SK-N-SH (cell line): ENCODE measurements around the gene CDH26.

ENCODE experiments used
- CTCF ChIP-seq: fragments of 200-600 bp; sonication (generic); IDR thresholded peaks from 2 replicates; pipeline ENCODE4 v1.6.1; 2017; ENCODE audit warnings: antibody characterized with exemption, mild to moderate bottlenecking, moderate library complexity
- EP300 ChIP-seq, 2 experiments: IDR thresholded peaks; 2 replicates each; pipeline versions ENCODE4 v1.4.0 to v1.6.1; 2012; ENCODE audit warnings: borderline replicate concordance in 1 of 2, low read depth in 1 of 2, low read length in 1 of 2
- FOXM1 ChIP-seq: IDR thresholded peaks from 2 replicates; pipeline ENCODE4 v1.4.0; 2012; ENCODE audit warnings: low read depth, mild to moderate bottlenecking
- MAX ChIP-seq: IDR thresholded peaks from 2 replicates; pipeline ENCODE4 v1.4.0; 2012; ENCODE audit warnings: low read depth
- POLR2AphosphoS5 ChIP-seq: IDR thresholded peaks from 2 replicates; pipeline ENCODE4 v1.6.1; 2012; ENCODE audit warnings: low read depth, low read length
- RFX5 ChIP-seq: IDR thresholded peaks from 2 replicates; pipeline ENCODE4 v1.6.1; 2012; ENCODE audit warnings: mild to moderate bottlenecking, improper control_type of control experiment, low read length
- YY1 ChIP-seq: IDR thresholded peaks from 2 replicates; pipeline ENCODE4 v1.4.0; 2012; ENCODE audit warnings: low read depth, mild to moderate bottlenecking

GRCh38 chr20:59939879-59940128 is 18.4 kb upstream of the CDH26 start:
- TF ChIP-seq CTCF (no peak), MAX (no peak), FOXM1 (no peak), POLR2AphosphoS5 (no peak), EP300 (IDR thresholded peaks at IDR 0.05; ENCODE audit: borderline replicate concordance in 1 of 2, low read depth in 1 of 2, low read length in 1 of 2) (no peak), YY1 (no peak), RFX5 (no peak)
